Upper lobe of left lung (tissue), 6 donors: ENCODE results near the gene ITPR2. TPM values are rescaled to one million over a fixed set of nuclear protein-coding genes. Genes with fewer than 3 reads are reported as not detected.

Experiments
- ATAC-seq, 2 donors: fragments of 200-7000 bp; cut with Tn5 transposase; one replicate each; pipeline ENCODE4 v1.9.1; 2022; ENCODE audit warnings: mild to moderate bottlenecking in 2 of 2, moderate library complexity in 2 of 2; ENCODE audit not compliant: low FRiP score in 2 of 2
- DNase-seq, 2 donors: peaks; one replicate each; pipeline ENCODE4 v3.0.0-alpha.2; 2019 to 2020
- H3K27ac ChIP-seq, 4 donors: fragments of 200-600 bp; sonication (generic); one replicate each; pipeline ENCODE4 v1.5.1; 2016 to 2019
- H3K27me3 ChIP-seq, 4 donors: fragments of 200-600 bp; sonication (generic); one replicate each; pipeline ENCODE4 v1.5.1; 2017 to 2019
- H3K36me3 ChIP-seq, 4 donors: fragments of 200-600 bp; sonication (generic); one replicate each; pipeline ENCODE4 v1.5.1; 2016 to 2019
- H3K4me1 ChIP-seq, 4 donors: fragments of 200-600 bp; sonication (generic); one replicate each; pipeline ENCODE4 v1.5.1; 2018 to 2019
- H3K4me3 ChIP-seq, 4 donors: fragments of 200-600 bp; sonication (generic); one replicate each; pipeline ENCODE4 v1.5.1; 2017 to 2019; ENCODE audit warnings: mild to moderate bottlenecking in 2 of 4, moderate library complexity in 1 of 4
- H3K9me3 ChIP-seq, 4 donors: fragments of 200-600 bp; sonication (generic); one replicate each; pipeline ENCODE4 v1.5.1; 2018 to 2019
- EP300 ChIP-seq, 4 donors: sonication (generic); formaldehyde crosslinking; IDR thresholded peaks; one replicate each; pipeline ENCODE4 v1.5.1; 2017; ENCODE audit warnings: antibody characterized with exemption in 4 of 4, control low read depth in 2 of 4
- POLR2A ChIP-seq, 4 donors: fragments of 450-650 bp; IDR thresholded peaks; one replicate each; pipeline ENCODE4 v1.5.1; 2016 to 2017; ENCODE audit warnings: antibody characterized with exemption in 4 of 4, mild to moderate bottlenecking in 2 of 4
- POLR2AphosphoS5 ChIP-seq, 2 donors: sonication (generic); formaldehyde crosslinking; IDR thresholded peaks; one replicate each; pipeline ENCODE4 v1.5.1; 2017; ENCODE audit warnings: antibody characterized with exemption in 2 of 2
- WGBS, 2 donors: methylation state at CpG; one replicate each; pipeline ENCODE4 v1.1.5; 2017 to 2018; 5-methylcytosine and 5-hydroxymethylcytosine counted together
- total RNA-seq, 6 donors: library from RNA; depleted of rRNA in 4 of 6; stranded (reverse); fragments of >200 nt in 4 of 6; gene quantifications; one replicate each; pipeline versions ENCODE4 v1.1.0 to v1.2.1, GENCODE V29; 2016 to 2021
- TF ChIP-seq, protein P1 (sequence below), 6 experiments: fragments of 450-650 bp in 4 of 6; fragments of 200-600 bp in 2 of 6; sonication (generic) in 2 of 6; IDR thresholded peaks; one replicate each; pipeline ENCODE4 v1.5.1; 2016 to 2019; ENCODE audit warnings: antibody characterized with exemption in 6 of 6
- donor health status: DM: no; HTN: no; CAD: no; lungs with moderate emphysema.
- donor health status: DM: no; HTN: yes; CAD: no; lungs with severe emphysema.

Gene ITPR2
- total RNA-seq, 6 donors from 2014 or later = 35.5 to 115 (median 45.0) TPM

DNA sequence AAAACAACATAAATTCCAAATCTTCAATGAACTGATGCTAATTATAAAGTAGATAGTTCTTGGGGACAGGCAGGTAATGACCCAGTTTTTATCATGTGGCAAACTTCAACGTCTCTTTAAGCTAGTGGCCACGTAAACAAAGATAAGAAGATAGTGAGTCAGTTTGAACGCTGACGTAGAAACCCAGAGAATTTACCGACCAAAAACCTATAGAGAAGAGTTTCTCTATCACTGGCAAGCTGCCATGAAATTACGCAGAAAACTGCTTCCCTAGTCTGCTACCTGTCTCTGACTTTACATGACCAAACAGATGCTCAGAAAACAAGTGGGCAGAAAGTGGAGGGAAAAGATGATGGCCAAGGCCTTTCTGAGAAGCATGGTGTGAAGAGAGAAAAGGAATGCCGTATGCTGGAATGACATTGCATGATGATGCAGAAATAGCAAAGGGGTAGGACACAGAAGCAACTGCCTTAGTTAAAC, 136.3 kb downstream of the ITPR2 start:
- 82 to 83% methylated on average over 7 of the region's 7 CpGs for WGBS, 2 donors
- no peaks in the 10 kb centered on the region for H3K9me3 ChIP-seq
- no peak overlapping the region for H3K4me3 ChIP-seq
- peaks cover 0 to 12% (median 0%) of the 10 kb centered on the region in 4 donors for H3K36me3 ChIP-seq
- DNase-seq (no peak), ATAC-seq (no peak)
- no peaks in the 10 kb centered on the region for H3K27me3 ChIP-seq
- TF ChIP-seq POLR2AphosphoS5 (IDR thresholded peaks at IDR 0.05) (no peak), POLR2A (IDR thresholded peaks at IDR 0.05) (no peak), EP300 (IDR thresholded peaks at IDR 0.05) (no peak)
- TF ChIP-seq, protein P1, sequence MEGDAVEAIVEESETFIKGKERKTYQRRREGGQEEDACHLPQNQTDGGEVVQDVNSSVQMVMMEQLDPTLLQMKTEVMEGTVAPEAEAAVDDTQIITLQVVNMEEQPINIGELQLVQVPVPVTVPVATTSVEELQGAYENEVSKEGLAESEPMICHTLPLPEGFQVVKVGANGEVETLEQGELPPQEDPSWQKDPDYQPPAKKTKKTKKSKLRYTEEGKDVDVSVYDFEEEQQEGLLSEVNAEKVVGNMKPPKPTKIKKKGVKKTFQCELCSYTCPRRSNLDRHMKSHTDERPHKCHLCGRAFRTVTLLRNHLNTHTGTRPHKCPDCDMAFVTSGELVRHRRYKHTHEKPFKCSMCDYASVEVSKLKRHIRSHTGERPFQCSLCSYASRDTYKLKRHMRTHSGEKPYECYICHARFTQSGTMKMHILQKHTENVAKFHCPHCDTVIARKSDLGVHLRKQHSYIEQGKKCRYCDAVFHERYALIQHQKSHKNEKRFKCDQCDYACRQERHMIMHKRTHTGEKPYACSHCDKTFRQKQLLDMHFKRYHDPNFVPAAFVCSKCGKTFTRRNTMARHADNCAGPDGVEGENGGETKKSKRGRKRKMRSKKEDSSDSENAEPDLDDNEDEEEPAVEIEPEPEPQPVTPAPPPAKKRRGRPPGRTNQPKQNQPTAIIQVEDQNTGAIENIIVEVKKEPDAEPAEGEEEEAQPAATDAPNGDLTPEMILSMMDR (IDR thresholded peaks at IDR 0.05) = no peak
- H3K4me1 ChIP-seq = no peaks in the 10 kb centered on the region
- no peak overlapping the region for H3K27ac ChIP-seq

DNA sequence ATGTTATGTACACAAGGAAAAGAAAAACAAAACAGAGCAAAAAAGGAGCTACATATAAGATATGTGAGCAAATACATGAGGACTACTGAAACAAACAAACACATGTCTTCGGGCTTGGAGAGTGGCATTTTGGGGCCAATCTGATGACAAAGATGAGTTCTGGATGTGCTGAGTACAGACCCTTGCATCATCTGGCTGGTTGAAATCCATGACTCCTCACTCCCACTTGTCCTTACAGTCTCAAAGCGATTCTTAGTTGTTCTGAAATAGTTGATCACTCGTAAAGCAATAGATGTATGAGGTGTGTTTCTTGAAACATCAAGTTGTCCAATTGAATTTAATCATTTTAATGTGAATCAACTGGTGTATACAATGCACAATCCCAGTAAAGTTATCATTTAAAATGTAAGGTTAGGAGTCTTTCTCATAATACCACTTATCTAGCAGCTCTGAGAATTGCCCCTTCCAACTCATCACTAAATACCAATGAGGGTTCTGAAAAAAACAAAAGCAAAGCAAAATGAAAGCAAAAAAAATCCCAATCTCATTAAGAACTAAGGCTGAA, 136.9 kb downstream of the ITPR2 start:
- DNase-seq (no peak), ATAC-seq (no peak)
- Histone ChIP-seq H3K27me3 (no peaks in the 10 kb centered on the region), H3K36me3 (peaks cover 0 to 12% (median 0%) of the 10 kb centered on the region in 4 donors), H3K9me3 (no peaks in the 10 kb centered on the region), H3K4me1 (no peaks in the 10 kb centered on the region), H3K4me3 (no peak overlapping the region), H3K27ac (no peak overlapping the region)
- WGBS, 2 donors = 97 to 98% methylated on average over 3 of the region's 3 CpGs
- no peak for TF ChIP-seq EP300 (IDR thresholded peaks at IDR 0.05)

DNA sequence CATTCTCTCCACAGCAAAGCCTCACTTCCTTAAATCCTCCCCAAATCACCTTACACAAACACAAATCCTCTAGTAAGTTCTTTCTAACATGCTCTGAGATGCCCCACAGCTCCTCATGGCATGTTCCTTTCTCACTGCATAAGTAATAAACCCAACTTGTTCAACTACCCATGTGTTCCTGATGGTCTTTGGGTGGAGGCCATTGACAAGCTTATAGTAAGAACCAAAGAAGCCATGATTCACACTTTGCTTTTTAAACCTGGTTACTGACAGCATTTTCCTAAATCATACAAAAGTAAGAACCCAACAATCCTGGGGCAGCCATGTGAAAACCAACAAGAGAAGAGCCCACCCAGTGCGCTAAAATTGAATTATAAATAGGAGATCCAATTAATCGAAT, 138.6 kb downstream of the ITPR2 start:
- H3K9me3 ChIP-seq = no peaks in the 10 kb centered on the region
- H3K27ac ChIP-seq = no peak overlapping the region
- 98 to 100% methylated on average over 2 of the region's 2 CpGs for WGBS, 2 donors
- H3K27me3 ChIP-seq = no peaks in the 10 kb centered on the region
- DNase-seq = no peak
- no peaks in the 10 kb centered on the region for H3K4me1 ChIP-seq
- no peak overlapping the region for H3K4me3 ChIP-seq
- peaks cover 0 to 12% (median 0%) of the 10 kb centered on the region in 4 donors for H3K36me3 ChIP-seq
- no peak for TF ChIP-seq EP300 (IDR thresholded peaks at IDR 0.05)
- no peak for TF ChIP-seq POLR2AphosphoS5 (IDR thresholded peaks at IDR 0.05)
- no peak for TF ChIP-seq POLR2A (IDR thresholded peaks at IDR 0.05)
- TF ChIP-seq, protein P1 (IDR thresholded peaks at IDR 0.05) = no peak
- no peak for ATAC-seq

DNA sequence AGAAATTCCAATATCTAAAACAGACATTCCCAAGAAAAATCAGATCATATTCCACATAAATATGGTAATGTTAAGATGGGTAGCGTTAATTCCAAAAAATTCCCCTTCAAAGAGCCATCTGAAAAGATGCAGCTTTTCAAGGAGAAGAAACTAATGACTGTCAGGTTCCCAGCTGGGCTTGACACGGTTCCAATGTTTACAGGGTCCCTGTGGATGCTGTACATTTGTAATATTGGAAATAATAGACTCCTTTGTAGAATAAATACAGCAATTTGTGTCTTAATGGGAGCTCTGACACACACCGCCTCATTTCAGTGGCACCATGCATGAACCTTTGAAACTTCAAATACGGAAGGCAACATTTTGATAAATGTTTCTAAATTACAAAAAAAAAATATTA, 140.6 kb downstream of the ITPR2 start:
- Histone ChIP-seq H3K27ac (no peak overlapping the region), H3K4me1 (no peaks in the 10 kb centered on the region), H3K4me3 (no peak overlapping the region), H3K36me3 (peaks cover 0 to 12% (median 0%) of the 10 kb centered on the region in 4 donors), H3K9me3 (no peaks in the 10 kb centered on the region), H3K27me3 (no peaks in the 10 kb centered on the region)
- ATAC-seq (no peak), DNase-seq (no peak)
- WGBS, 2 donors = 86 to 94% methylated on average over 4 of the region's 4 CpGs
- no peak for TF ChIP-seq POLR2A (IDR thresholded peaks at IDR 0.05)

DNA sequence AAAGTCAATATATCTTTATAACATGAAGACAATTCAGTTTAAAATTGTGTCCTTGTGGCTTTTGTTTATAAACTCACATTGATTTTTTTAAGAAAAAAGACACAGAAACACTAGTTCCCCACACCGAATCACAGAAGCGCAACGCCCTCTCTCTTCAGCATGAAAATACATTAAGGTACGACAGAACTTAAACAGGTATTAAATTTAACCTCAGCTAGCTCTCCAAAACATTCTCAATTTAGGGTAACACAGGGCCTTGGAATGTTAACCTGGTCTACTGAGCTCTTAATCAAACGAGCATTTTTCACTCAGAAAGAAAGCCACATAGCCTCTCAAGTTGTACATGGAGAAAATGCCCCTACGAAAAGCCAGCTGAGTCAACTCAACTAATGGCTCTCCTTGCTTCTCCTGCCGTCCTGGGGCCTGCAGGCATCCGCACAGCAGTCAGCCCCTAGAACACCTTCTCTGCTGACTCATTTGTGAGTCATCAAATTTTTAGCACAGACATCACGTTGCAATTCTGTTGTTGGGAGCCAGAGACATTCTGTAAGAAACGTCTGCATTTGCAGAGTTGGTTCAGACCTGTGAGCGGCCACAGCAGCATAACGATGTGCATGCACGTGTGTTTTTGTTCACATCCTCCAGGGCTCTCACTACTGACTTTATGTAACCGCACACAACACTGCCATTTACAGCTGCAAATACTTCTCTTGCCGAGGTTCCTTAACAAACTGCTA, 141.6 kb downstream of the ITPR2 start:
- DNase-seq (peak in 1 of 2 donors; percentile 5), ATAC-seq (peak in 1 of 2 donors; percentile 54)
- Histone ChIP-seq H3K36me3 (peaks cover 0 to 8% (median 0%) of the 10 kb centered on the region in 4 donors), H3K27me3 (no peaks in the 10 kb centered on the region), H3K9me3 (no peaks in the 10 kb centered on the region), H3K4me1 (no peaks in the 10 kb centered on the region), H3K4me3 (no peak overlapping the region), H3K27ac (no peak overlapping the region)
- 79 to 87% methylated on average over 15 of the region's 15 CpGs for WGBS, 2 donors
- TF ChIP-seq EP300 (IDR thresholded peaks at IDR 0.05) = no peak
- no peak for TF ChIP-seq POLR2A (IDR thresholded peaks at IDR 0.05)
- TF ChIP-seq, protein P1 (IDR thresholded peaks at IDR 0.05) = no peak
- no peak for TF ChIP-seq POLR2AphosphoS5 (IDR thresholded peaks at IDR 0.05)
